Measurements from ENCODE around the gene SMG6.
"Not testable (repeated sequence)": the region's sequence is repeated elsewhere in the genome, so short reads cannot be mapped to it uniquely, and the experiment has no call there.

The SMG6 gene

GRCh38 chr17:2309338-2310154, 6.0 kb upstream of the SMG6 start:
- DNase-seq, result no peak

DNA sequence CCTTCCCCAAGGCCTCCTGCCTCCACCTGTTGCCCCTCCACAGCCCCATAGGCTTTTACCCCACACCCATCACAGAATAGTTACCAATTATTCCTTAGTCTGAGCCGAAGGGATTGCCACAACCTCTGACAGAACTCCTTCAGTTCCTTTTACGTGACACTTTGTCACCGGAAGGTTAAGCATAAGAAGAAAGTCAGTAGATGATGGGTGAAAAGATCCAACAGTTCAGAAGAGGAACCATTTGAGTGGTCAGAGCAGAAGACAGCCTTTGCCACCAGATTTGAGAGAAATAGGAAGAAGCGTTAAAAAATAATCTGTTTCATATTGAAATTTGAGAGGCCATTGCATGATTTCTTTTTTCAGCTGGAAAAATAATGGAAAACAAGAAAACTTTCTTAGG, 1.3 kb upstream of the SMG6 start:
- DNase-seq, result no peak

DNA sequence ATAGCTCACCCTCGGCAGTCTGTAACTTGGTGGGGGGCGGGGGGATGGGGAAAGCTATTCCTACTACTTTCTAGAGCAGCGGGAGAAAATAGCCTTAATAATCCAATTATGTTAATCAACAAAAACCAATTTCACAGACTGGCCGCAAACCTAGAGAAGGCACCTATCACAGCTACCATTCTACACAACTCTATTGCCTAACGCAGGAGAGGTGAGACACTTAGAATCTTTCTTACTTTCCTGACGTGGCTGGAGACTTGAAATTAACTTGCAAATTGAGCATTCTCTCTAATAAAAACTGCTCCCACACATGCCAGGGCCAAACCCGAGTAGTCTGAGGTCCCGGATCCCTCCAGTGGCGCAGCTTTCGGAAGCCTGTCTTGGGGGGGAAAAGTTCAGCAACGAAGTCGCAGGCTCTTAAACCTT, 794 bp downstream of the SMG6 start:
- DNase-seq, result peak in 1 of 51 donors; percentile 33

- DNase-seq, result no peak
Measured at GRCh38 chr17:2299756-2300155, 3.8 kb downstream of the SMG6 start.

GRCh38 chr17:2299136-2299535, 4.4 kb downstream of the SMG6 start:
- no peak for DNase-seq

DNA sequence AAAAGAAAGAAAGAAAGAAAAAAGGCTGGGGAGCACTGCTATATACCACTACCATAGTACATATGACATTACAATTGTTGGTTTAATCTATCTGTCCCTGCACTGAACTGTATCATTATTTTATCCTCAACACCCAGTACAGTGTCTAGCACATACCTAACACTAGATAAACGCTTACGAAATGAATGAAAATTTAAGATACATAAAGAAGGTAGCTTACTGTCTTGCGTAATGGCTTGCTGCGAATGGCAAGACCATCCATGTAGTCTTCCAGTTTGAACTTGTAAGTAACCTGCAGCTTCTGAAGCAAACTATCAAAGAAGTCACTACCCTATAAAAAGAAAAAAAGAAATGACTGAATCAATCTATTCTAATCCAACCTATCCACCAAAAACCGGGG, 6.6 kb downstream of the SMG6 start:
- DNase-seq, result no peak

DNA sequence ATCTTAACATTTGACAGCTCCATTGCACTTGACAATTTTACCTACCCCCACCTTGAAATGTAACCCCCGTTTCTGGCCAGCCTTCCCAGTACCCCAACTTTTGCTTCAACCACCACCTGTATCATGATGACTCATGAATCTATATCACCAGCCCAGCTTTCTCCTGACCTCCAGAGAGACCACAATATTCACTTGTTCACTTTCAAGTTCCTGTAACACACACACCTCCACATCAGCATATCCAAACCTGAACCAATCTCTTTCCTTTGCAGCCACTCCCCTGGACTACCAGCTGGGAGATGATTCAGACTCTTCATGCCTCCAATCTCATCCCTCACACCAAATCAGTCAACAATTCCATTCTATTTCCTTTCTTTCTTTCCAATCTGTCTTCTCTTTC, 8.0 kb downstream of the SMG6 start:
- no peak for DNase-seq

DNA sequence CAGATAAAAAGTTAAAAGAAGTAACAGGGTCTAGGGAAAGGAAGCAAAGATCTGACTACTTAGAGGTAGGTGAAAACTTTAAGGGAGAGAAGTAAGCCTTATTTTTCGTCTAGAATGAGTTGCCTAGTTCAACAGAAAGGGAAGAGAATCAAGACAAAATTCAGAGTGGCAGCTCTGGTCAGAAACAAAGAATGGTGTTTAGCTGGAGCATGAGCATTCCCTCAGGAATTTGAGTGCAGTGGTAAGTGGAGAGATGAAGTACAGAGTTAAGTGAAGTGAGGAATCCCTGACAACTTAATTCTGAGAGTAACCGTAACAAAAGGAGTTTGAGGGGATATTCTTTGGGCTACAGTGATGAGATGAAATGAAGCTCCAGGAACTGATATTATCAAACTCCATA, 11.5 kb downstream of the SMG6 start:
- DNase-seq, result no peak

DNA sequence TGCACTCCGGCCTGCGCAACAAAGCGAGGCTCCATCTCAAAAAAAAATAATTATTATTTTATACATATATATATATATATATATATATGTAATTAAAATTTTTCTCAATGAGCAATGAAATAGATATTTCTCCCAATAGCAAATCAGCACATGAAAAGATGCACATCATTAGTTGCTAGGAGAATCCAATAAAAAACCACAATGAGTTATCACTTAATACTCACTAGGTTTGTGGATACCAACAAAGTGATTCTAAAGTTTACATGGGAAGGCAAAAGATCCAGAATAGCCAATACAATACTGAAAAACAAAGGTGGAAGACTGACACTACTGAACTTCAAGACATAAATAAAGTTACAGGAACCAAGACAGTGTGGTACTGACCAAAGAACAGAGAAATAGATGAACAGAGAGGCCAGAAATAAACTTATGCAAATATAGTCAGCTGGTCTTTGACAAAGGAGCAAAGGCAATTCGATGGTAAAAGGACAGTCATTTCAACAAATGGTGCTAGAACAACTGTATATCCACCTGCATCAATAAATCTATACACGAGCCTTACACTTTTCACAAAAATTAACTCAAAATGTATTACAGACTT, 13.6 kb downstream of the SMG6 start:
- no peak for DNase-seq

DNA sequence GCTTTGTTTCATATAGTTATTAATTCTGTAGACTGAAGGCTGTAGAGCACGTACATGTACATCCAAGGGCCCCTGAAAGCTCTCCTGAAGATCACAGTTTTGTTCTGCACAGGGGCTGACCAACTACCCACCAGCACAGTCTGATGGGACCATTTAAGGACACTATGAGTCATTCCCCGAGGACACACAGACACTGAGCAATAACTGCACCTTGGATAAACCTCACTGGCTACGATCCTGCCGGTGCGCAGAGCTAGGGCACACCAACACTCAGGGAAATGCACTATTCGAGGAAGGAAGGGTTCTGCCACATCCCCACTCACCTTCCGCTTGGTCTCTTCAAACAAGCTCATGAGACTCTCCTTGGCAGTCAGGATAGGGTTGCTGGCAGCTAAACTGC, 20.3 kb downstream of the SMG6 start:
- peak in 1 of 51 donors; percentile 4 for DNase-seq

- DNase-seq, result peak in 2 of 51 donors; percentile 2 to 20
Measured at GRCh38 chr17:2282297-2282873, 21.2 kb downstream of the SMG6 start.

DNA sequence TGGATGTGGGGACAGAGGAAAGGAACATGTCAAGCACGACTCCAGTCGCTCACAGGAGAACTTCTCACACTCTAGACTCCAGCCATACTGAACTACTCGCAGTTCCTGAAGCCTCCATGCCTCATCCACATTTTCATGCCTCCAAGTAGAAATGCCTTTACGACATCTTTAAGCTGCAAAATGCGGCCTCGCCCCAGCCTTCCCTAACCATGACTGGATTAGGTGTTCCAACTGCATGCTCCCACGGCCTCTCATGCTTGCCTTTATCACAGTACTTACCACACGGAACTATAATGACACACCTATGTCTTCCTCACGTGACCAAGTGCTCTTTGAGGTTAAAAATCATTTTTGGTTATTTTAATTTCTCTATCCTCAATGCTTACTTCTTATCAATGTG, 23.9 kb downstream of the SMG6 start:
- no peak for DNase-seq

DNA sequence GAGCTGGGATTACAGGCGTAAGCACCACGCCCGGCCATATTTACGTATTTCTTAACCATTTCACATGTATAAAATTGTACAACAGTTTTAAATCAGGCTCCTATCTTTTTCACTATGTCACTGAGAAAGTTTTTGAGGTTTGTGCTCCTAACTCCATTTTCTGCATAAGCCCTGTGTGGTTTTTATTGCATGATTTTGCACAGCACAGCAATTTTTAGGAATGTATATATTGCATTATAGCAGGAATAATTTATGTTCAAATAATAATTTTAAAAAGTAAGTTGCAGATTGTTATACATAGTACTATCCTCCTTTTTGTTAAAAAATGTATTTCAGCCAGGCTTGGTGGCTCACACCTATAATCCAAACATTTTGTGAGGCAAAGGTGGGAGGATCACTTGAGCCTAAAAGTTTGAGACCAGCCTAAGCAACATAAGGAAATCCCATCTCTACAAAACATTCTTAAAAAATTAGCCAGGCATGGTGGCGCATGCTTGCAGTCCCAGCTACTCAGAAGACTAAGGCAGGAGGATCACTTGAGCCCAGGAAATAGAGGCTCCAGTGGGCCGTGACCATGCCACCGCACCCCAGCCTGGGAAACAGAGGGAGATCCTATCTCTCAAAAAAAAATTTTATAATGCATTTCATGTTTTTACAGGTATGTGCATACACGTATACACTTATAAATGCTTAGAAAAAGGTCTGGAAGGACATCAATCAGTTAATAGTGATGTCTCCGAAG, 26.0 kb downstream of the SMG6 start:
- DNase-seq, result no peak

DNA sequence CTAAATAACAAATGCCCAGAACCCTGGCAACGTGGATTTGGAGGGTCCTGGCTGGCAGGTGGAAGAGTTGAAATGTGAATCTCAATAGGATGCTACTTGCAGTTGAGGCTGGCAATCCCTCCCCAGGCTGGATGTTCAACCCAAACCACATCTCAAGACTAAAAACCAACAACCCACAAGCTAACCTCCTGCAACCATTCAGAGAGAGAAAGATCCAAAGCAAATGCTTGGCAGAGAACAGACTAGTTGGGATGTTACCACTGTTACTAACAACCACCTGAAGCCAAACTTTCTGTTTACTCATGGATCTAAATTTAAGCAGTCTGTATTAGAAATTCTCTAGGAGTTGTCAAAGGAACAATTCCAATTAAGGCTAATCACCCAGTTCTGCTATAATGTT, 27.9 kb downstream of the SMG6 start:
- DNase-seq, result no peak

DNA sequence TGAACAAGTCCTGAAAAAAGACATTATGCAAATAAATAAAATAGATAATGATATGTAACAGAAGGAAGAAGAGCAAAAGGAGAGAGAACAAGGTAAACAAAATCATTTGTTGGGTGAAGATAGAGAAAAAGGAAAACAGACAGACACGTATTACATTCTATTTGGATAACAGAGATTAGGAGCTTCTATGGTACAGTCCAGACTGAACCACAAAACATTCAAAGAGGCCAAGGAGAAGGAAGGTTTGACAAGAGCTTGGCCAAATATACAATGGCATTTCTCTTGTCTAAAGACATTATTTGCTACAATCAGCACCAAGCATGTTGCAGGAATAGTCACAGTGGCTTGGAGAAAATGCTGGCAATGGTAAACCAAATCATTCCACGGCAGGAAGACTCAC, 29.2 kb downstream of the SMG6 start:
- no peak for DNase-seq

DNA sequence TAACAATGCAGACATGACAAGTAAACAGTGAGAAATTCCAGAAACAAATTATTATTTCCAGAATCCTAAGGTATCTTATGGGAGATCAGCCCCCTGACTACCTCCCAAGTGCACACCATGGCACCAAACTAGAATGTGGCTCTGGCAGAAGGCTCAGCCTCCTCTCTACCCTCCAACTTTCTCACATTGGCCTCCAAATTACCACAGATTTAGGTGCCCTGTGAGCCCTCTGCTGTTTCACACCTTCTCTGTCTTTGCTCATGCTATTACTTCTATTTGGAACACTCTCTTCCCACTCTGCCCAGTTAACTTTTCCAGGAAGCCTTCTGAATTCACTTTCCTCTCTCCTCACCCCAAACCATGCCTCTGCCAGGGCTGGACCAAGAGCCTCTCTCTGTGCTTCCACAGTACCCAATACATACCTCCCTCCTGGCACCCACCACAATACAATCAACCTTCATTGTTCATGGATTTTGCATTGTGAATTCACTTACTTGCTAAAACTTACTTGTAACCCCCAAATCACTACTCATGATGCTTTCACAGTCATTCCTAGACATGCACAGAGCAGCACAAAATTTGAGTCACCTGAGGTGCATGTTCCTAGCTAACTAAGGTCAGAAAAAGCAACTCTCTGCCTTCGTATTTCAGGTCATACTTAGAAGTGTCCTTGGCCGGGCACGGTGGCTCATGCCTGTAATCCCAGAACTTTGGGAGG, 31.4 kb downstream of the SMG6 start:
- DNase-seq, result no peak

GRCh38 chr17:2267354-2267753, 36.2 kb downstream of the SMG6 start:
- no peak for DNase-seq

DNA sequence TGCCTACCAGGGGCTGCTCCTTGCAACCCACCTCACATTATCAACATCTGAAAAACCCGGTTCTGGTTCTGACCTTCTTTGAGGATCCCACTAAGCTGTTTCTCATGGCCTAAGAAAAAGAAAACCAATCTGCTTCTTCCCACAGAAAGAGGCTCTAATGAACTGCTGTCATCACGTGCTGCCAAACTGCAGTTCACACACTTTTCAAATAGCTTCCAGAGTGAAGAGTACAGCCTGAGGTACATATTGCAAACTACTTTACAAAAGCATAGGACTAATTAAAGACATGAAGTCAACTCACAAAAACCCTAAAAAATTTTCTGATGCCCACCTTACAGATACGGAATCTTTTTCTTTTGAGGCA, 36.7 kb downstream of the SMG6 start:
- no peak for DNase-seq

- no peak for DNase-seq
Measured at GRCh38 chr17:2266045-2266864, 37.3 kb downstream of the SMG6 start.

DNA sequence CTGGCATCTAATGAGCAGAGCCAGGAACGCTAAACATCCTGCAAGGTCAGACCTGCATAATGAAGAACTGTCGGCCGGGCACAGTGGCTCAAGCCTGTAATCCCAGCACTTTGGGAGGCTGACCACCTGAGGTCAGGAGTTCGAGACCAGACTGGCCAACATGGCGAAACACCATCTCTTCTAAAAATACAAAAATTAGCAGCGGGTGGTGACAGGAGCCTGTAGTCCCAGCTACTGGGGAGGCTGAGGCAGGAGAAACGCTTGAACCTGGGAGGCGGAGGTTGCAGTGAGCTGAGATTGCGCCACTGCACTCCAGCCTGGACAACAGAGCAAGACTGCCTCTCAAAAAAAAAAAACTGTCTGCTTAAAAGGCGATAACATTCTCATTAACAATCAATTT, 38.4 kb downstream of the SMG6 start:
- DNase-seq, result not testable (repeated sequence)

Data from hypothalamus (tissue), 51 donors.